A549 (cell line): ENCODE data around the gene ZC3H11A. TPM values are rescaled to one million over a fixed set of nuclear protein-coding genes. Genes with fewer than 3 reads are reported as not detected.

ENCODE experiments used
- ATAC-seq, 2 experiments: fragments of 200-7000 bp in 1 of 2; fragments of >200 bp in 1 of 2; cut with Nextera tagmentation in 1 of 2; cut with Tn5 transposase in 1 of 2; 3 replicates each; pipeline versions ENCODE4 v1.8.0 to v1.9.1; 2018 to 2020; ENCODE audit warnings: mild to moderate bottlenecking in 1 of 2, moderate library complexity in 1 of 2
- CTCF ChIA-PET: fragments of 300-600 bp; sonication (Branson Sonifier 250); formaldehyde crosslinking; extraction: SDS; loops from one replicate; lab custom pipeline; 2021; ENCODE audit warnings: antibody characterized with exemption, inconsistent platforms; lab: Yijun Ruan, JAX
- POLR2A ChIA-PET: fragments of 350-600 bp; formaldehyde crosslinking; extraction: SDS; loops from one replicate; lab custom pipeline; 2021; ENCODE audit warnings: antibody characterized with exemption, inconsistent platforms; lab: Yijun Ruan, JAX
- DNase-seq, 2 experiments: peaks; one replicate each; pipeline versions ENCODE4 v3.0.0 to v3.0.0-alpha.2; 2011 to 2016; ENCODE audit warnings: low read depth in 1 of 2, low spot score in 1 of 2
- FAIRE-seq: peaks from 2 replicates; lab custom pipeline; 2011; peaks lifted over from hg19 to GRCh38; lab: Jason Lieb, UNC
- H3K27ac ChIP-seq, 2 experiments: fragments of >200 bp; sonication (Bioruptor Twin); formaldehyde crosslinking; 3 replicates each; pipeline ENCODE4 v1.5.1; 2016 to 2017
- H3K4me1 ChIP-seq: fragments of >200 bp; sonication (Bioruptor Twin); formaldehyde crosslinking; 3 replicates; pipeline ENCODE4 v1.6.1; 2016
- H3K4me2 ChIP-seq: fragments of >200 bp; sonication (Bioruptor Twin); formaldehyde crosslinking; 3 replicates; pipeline ENCODE4 v1.6.1; 2016
- H3K4me3 ChIP-seq: fragments of >200 bp; sonication (Bioruptor Twin); formaldehyde crosslinking; 3 replicates; pipeline ENCODE4 v1.5.1; 2016
- H3K9me3 ChIP-seq: fragments of >200 bp; sonication (Bioruptor Twin); formaldehyde crosslinking; 3 replicates; pipeline ENCODE4 v1.6.1; 2016
- CBX8 ChIP-seq: fragments of 200-600 bp; sonication (generic); IDR thresholded peaks from 2 replicates; pipeline ENCODE4 v1.6.1; 2016
- EHF ChIP-seq: fragments of 250-450 bp; sonication (Bioruptor Pico); IDR thresholded peaks from 2 replicates; pipeline ENCODE4 v1.5.0; 2020; ENCODE audit warnings: mild to moderate bottlenecking
- EHMT2 ChIP-seq: fragments of 200-600 bp; sonication (generic); IDR thresholded peaks from 2 replicates; pipeline ENCODE4 v1.6.1; 2016; ENCODE audit warnings: antibody characterized with exemption, low read depth, mild to moderate bottlenecking, moderate library complexity
- EP300 ChIP-seq, 2 experiments: fragments of >200 bp; sonication (Bioruptor Twin); formaldehyde crosslinking; IDR thresholded peaks; 2 replicates in 1 of 2; 3 replicates in 1 of 2; pipeline ENCODE4 v1.6.1; 2016 to 2017
- FOXS1 ChIP-seq: fragments of 250-450 bp; sonication (Bioruptor Pico); IDR thresholded peaks from 2 replicates; pipeline ENCODE4 v1.5.0; 2020; ENCODE audit warnings: mild to moderate bottlenecking, moderate library complexity
- HEYL ChIP-seq: fragments of 250-450 bp; sonication (Bioruptor Pico); IDR thresholded peaks from 2 replicates; pipeline ENCODE4 v1.8.0; 2021; ENCODE audit warnings: mild to moderate bottlenecking, moderate library complexity
- HOXA7 ChIP-seq: fragments of 250-450 bp; sonication (Bioruptor Pico); IDR thresholded peaks from 2 replicates; pipeline ENCODE4 v1.5.0; 2020; ENCODE audit warnings: mild to moderate bottlenecking, moderate library complexity
- JUN ChIP-seq, 2 experiments: fragments of >200 bp; sonication (Bioruptor Twin); formaldehyde crosslinking; IDR thresholded peaks; 2 replicates in 1 of 2; 3 replicates in 1 of 2; pipeline ENCODE4 v1.6.1; 2016 to 2017
- KDM1A ChIP-seq: fragments of 200-600 bp; sonication (generic); IDR thresholded peaks from 2 replicates; pipeline ENCODE4 v1.6.1; 2016; ENCODE audit warnings: low read depth, mild to moderate bottlenecking
- MYC ChIP-seq: IDR thresholded peaks from 2 replicates; pipeline ENCODE4 v1.6.1; 2012; ENCODE audit warnings: mild to moderate bottlenecking, inconsistent platforms, low read length, improper control_type of control experiment, borderline replicate concordance
- NPAS2 ChIP-seq: fragments of 250-450 bp; sonication (Bioruptor Pico); IDR thresholded peaks from 2 replicates; pipeline ENCODE4 v1.8.0; 2022; ENCODE audit warnings: mild to moderate bottlenecking, moderate library complexity, borderline replicate concordance
- PHF8 ChIP-seq: fragments of 200-600 bp; sonication (generic); IDR thresholded peaks from 2 replicates; pipeline ENCODE4 v1.6.1; 2016; ENCODE audit warnings: low read depth, mild to moderate bottlenecking, antibody characterized with exemption, moderate library complexity, borderline replicate concordance
- POLR2AphosphoS2 ChIP-seq: conservative IDR thresholded peaks from 2 replicates; pipeline ENCODE4 v1.6.1; 2012; ENCODE audit warnings: low read length, improper control_type of control experiment, inconsistent platforms
- RAD21 ChIP-seq, 2 experiments: fragments of >200 bp in 1 of 2; sonication (Bioruptor Twin) in 1 of 2; formaldehyde crosslinking in 1 of 2; IDR thresholded peaks in 1 of 2; conservative IDR thresholded peaks in 1 of 2; 2 replicates in 1 of 2; 3 replicates in 1 of 2; pipeline ENCODE4 v1.6.1; 2012 to 2018; ENCODE audit warnings: inconsistent platforms in 1 of 2
- RCOR1 ChIP-seq: fragments of 150-350 bp; IDR thresholded peaks from 2 replicates; pipeline ENCODE4 v1.6.1; 2014; ENCODE audit warnings: antibody characterized with exemption, low read length, low read depth
- SMC3 ChIP-seq: fragments of >200 bp; sonication (Bioruptor Twin); formaldehyde crosslinking; IDR thresholded peaks from 3 replicates; pipeline ENCODE4 v1.6.1; 2018; ENCODE audit warnings: inconsistent platforms
- SREBF2 ChIP-seq: fragments of 450-650 bp; IDR thresholded peaks from 2 replicates; pipeline ENCODE4 v1.6.1; 2014; ENCODE audit warnings: mild to moderate bottlenecking, moderate library complexity
- ZC3H11A ChIP-seq: fragments of 450-650 bp; IDR thresholded peaks from 2 replicates; pipeline ENCODE4 v1.6.1; 2014; ENCODE audit warnings: antibody characterized with exemption, mild to moderate bottlenecking
- ZNF302 ChIP-seq: fragments of 250-450 bp; sonication (Bioruptor Pico); IDR thresholded peaks from 2 replicates; pipeline ENCODE4 v1.9.0; 2021; ENCODE audit warnings: inconsistent platforms, mild to moderate bottlenecking, moderate library complexity
- WGBS: methylation state at CpG from one replicate; pipeline ENCODE4 v1.1.6; 2017; ENCODE audit errors: missing lambda C conversion rate; 5-methylcytosine and 5-hydroxymethylcytosine counted together
- polyA plus RNA-seq, 4 experiments: library from polyadenylated mRNA; depleted of rRNA in 3 of 4; stranded (reverse); fragments of >200 nt; fragmentation: RNase III in 1 of 4; extraction: RNeasy Plus Mini Kit Qiagen cat#74134 plus additional on column Dnase treatment in 1 of 4; gene quantifications; 2 replicates in 3 of 4; 3 replicates in 1 of 4; pipeline ENCODE4 v1.2.3, GENCODE V29; 2011 to 2017
- TF ChIP-seq, protein P1 (sequence below): fragments of >200 bp; sonication (Bioruptor Twin); formaldehyde crosslinking; IDR thresholded peaks from 3 replicates; pipeline ENCODE4 v1.5.1; 2016
- TF ChIP-seq, protein P2 (sequence below): fragments of 250-450 bp; sonication (Bioruptor Pico); IDR thresholded peaks from 2 replicates; pipeline ENCODE4 v1.5.0; 2020; ENCODE audit warnings: low read depth, mild to moderate bottlenecking, moderate library complexity
- TF ChIP-seq, protein P3 (sequence below): fragments of 150-350 bp; IDR thresholded peaks from 2 replicates; pipeline ENCODE4 v1.6.1; 2014; ENCODE audit warnings: low read depth, mild to moderate bottlenecking, low read length
- TF ChIP-seq, protein P4 (sequence below): IDR thresholded peaks from 2 replicates; pipeline ENCODE4 v1.6.1; 2012; ENCODE audit warnings: low read depth, borderline replicate concordance

Gene ZC3H11A
- polyA plus RNA-seq, 2 of the 4 experiments (the other 2 are of a cell fraction), result 42.6 to 119 TPM

DNA sequence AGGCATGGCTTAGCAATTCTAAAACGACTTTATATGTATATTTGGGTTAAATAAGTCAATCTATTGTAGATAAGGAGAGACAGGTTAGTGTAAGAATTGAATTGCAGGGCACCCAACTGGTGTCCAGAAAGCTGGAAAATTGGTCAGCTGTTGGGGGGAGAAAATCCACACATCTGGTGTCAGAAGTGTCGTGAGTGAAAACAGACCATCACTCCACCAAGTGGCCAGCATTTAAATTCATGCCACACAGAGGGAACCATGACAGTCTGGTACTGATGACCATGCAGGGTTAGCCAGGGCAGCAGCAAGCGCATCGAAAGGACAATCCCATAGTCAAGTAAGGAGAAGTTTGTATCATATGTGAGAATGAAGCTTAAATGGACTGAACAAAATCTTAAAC is 18.8 kb upstream of the ZC3H11A start:
- FAIRE-seq (no peak), DNase-seq (peak in 1 of 2 experiments; percentile 28), ATAC-seq (peak; percentile 82 to 89)
- Histone ChIP-seq H3K4me2 (no peak overlapping the region), H3K27ac (no peak overlapping the region), H3K9me3 (no peaks in the 10 kb centered on the region), H3K4me1 (no peaks in the 10 kb centered on the region), H3K4me3 (no peak overlapping the region)
- no peak for TF ChIP-seq ZC3H11A
- TF ChIP-seq RAD21 (conservative IDR thresholded peaks at IDR 0.05 in 1 of 2, IDR thresholded peaks at IDR 0.05 in 1 of 2), result peak; percentile 41 to 49; a peak in 4 of 5 replicates
- TF ChIP-seq, protein P1, sequence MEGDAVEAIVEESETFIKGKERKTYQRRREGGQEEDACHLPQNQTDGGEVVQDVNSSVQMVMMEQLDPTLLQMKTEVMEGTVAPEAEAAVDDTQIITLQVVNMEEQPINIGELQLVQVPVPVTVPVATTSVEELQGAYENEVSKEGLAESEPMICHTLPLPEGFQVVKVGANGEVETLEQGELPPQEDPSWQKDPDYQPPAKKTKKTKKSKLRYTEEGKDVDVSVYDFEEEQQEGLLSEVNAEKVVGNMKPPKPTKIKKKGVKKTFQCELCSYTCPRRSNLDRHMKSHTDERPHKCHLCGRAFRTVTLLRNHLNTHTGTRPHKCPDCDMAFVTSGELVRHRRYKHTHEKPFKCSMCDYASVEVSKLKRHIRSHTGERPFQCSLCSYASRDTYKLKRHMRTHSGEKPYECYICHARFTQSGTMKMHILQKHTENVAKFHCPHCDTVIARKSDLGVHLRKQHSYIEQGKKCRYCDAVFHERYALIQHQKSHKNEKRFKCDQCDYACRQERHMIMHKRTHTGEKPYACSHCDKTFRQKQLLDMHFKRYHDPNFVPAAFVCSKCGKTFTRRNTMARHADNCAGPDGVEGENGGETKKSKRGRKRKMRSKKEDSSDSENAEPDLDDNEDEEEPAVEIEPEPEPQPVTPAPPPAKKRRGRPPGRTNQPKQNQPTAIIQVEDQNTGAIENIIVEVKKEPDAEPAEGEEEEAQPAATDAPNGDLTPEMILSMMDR, result peak; percentile 23; the same call in 2 of the 3 replicates
- TF ChIP-seq SMC3, result 0 out of 3 replicates have a peak, but pooled peaks have one; percentile 20
- ChIA-PET POLR2A (interaction anchor here (0.6 kb wide), 1 partner anchor 150 kb away, joined by 3 read pairs; the partner anchor contains the start of gene ATP2B4), CTCF (interaction anchor here (1.0 to 1.8 kb wide), 10 partner anchors 8 to 437 kb away, joined by 3 to 9 read pairs (median 3); partner anchors contain the start of gene LAX1)
- WGBS, result 47% methylated on average over 4 of the region's 4 CpGs

DNA sequence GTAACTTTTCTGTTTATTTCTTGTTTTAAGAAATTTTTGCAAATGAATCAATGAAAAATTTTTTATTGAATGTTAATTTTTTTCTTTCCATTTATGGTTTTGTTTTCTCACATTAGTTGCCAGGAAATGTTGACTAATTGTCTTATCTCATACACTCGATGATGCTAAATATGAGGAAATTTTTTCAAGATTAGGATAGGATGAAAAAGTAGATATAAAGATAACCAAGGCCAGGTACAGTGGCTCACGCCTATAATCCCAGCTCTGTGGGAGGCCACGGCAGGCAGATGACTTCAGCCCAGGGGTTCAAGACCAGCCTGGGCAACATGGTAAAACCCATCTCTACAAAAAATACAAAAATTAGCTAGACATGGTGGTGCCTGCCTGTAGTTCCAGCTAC is 17.8 kb upstream of the ZC3H11A start:
- FAIRE-seq (no peak), DNase-seq (no peak), ATAC-seq (no peak)
- ChIA-PET CTCF (interaction anchor here (1.0 to 1.8 kb wide), 5 partner anchors 9 to 273 kb away, joined by 3 to 9 read pairs (median 4); no protein-coding TSS in a partner anchor), POLR2A (no interaction called here)
- no peaks in the 10 kb centered on the region for H3K9me3 ChIP-seq
- H3K4me2 ChIP-seq, result no peak overlapping the region
- H3K27ac ChIP-seq, result no peak overlapping the region
- WGBS, result 66% methylated on average over 3 of the region's 3 CpGs
- no peaks in the 10 kb centered on the region for H3K4me1 ChIP-seq
- no peak for TF ChIP-seq EHMT2
- TF ChIP-seq MYC, result no peak
- no peak for TF ChIP-seq ZNF302 (CRISPR knock-in tag)
- no peak for TF ChIP-seq KDM1A
- H3K4me3 ChIP-seq, result no peak overlapping the region

DNA sequence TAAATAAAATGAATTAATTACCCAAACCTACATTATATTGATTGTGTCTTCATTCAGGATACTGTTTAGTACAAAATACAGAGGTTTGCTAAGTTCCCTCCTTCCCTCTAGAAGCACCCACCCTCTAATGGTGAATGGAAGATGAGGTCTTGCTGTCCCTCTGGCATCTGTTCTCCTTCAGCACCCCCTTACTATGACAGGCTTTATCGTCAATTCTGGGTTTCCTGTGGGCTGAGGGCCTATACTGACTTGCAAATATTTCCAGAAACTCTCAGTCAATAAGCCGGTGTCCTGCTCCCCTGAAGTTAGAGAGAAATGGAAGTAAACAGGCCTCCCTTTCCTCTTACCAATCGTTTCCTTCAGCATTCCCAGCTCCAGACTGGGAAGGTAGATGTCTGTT is 17.3 kb upstream of the ZC3H11A start:
- CTCF ChIA-PET, result interaction anchor here (1.4 kb wide), 1 partner anchor 51 kb away, joined by 3 read pairs; no protein-coding TSS in a partner anchor

DNA sequence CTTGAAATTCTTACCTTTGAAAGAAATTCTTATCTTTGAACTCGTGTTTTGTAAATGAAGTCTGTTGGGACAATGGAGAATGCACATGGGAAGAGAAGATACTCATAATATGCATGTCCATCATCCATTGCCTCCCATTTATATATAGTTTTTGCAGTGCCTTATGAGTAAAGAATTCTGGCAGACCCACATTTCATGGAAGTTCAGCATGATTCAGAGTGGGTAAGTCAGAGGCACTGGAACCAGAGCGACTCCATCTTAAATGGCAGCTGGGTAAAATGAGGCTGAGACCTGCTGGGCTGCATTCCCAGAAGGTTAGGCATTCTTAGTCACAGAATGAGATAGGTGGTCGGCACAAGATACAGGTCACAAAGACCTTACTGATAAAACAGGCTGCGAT is 16.6 kb upstream of the ZC3H11A start:
- ATAC-seq (no peak), FAIRE-seq (no peak), DNase-seq (no peak)
- no peak for TF ChIP-seq FOXS1 (CRISPR knock-in tag)
- TF ChIP-seq RCOR1, result no peak
- no peak for TF ChIP-seq POLR2AphosphoS2
- no peak for TF ChIP-seq EHF (CRISPR knock-in tag)
- TF ChIP-seq HOXA7 (CRISPR knock-in tag), result no peak
- TF ChIP-seq JUN (IDR thresholded peaks at IDR 0.05), result no peak
- TF ChIP-seq, protein P2, sequence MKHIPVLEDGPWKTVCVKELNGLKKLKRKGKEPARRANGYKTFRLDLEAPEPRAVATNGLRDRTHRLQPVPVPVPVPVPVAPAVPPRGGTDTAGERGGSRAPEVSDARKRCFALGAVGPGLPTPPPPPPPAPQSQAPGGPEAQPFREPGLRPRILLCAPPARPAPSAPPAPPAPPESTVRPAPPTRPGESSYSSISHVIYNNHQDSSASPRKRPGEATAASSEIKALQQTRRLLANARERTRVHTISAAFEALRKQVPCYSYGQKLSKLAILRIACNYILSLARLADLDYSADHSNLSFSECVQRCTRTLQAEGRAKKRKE (CRISPR knock-in tag), result no peak
- TF ChIP-seq, protein P3, sequence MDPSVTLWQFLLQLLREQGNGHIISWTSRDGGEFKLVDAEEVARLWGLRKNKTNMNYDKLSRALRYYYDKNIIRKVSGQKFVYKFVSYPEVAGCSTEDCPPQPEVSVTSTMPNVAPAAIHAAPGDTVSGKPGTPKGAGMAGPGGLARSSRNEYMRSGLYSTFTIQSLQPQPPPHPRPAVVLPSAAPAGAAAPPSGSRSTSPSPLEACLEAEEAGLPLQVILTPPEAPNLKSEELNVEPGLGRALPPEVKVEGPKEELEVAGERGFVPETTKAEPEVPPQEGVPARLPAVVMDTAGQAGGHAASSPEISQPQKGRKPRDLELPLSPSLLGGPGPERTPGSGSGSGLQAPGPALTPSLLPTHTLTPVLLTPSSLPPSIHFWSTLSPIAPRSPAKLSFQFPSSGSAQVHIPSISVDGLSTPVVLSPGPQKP, result no peak
- TF ChIP-seq EHMT2, result no peak
- no peak for TF ChIP-seq NPAS2 (CRISPR knock-in tag)
- TF ChIP-seq MYC, result no peak
- Histone ChIP-seq H3K4me3 (no peak overlapping the region), H3K9me3 (no peaks in the 10 kb centered on the region), H3K4me1 (no peaks in the 10 kb centered on the region), H3K27ac (no peak overlapping the region), H3K4me2 (no peak overlapping the region)
- ChIA-PET CTCF (no interaction called here), POLR2A (no interaction called here)
- 78% methylated on average over 4 of the region's 4 CpGs for WGBS

More for the DNA sequence above, 17.3 kb upstream of the ZC3H11A start:
- TF ChIP-seq PHF8, result no peak
- TF ChIP-seq SREBF2, result no peak
- TF ChIP-seq EP300 (IDR thresholded peaks at IDR 0.05), result no peak
- no peak for TF ChIP-seq HEYL (CRISPR knock-in tag)
- TF ChIP-seq CBX8, result no peak
- TF ChIP-seq, protein P4, sequence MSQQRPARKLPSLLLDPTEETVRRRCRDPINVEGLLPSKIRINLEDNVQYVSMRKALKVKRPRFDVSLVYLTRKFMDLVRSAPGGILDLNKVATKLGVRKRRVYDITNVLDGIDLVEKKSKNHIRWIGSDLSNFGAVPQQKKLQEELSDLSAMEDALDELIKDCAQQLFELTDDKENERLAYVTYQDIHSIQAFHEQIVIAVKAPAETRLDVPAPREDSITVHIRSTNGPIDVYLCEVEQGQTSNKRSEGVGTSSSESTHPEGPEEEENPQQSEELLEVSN, result no peak
- ATAC-seq (no peak), FAIRE-seq (no peak), DNase-seq (no peak)
- Histone ChIP-seq H3K4me2 (no peak overlapping the region), H3K4me3 (no peak overlapping the region), H3K4me1 (no peaks in the 10 kb centered on the region), H3K9me3 (no peaks in the 10 kb centered on the region), H3K27ac (no peak overlapping the region)
- POLR2A ChIA-PET, result no interaction called here
- WGBS, result 72% methylated on average over 3 of the region's 3 CpGs
